ENCODE data around the gene FARS2.

- TF ChIP-seq CTCF (IDR thresholded peaks at IDR 0.05) (no peak), EP300 (IDR thresholded peaks at IDR 0.05; ENCODE audit: low read depth) (no peak), POLR2A (IDR thresholded peaks at IDR 0.05) (no peak), POLR2AphosphoS5 (IDR thresholded peaks at IDR 0.05) (no peak)
These were observed 514.8 kb downstream of the FARS2 start for GRCh38 chr6:5776104-5776503.

Measured in transverse colon (tissue), 4 donors.